ENCODE data around the gene FADD. TPM values are rescaled to one million over a fixed set of nuclear protein-coding genes. Genes with fewer than 3 reads are reported as not detected.

The FADD gene
- total and polyA plus RNA-seq, 10 donors: 11.3 to 28.8 (median 23.1) TPM

GRCh38 chr11:70174547-70175235 lies 28.4 kb upstream of the FADD start:
- no peak overlapping the region for H3K27ac ChIP-seq
- no peaks in the 10 kb centered on the region for H3K9me3 ChIP-seq
- no peaks in the 10 kb centered on the region for H3K4me1 ChIP-seq
- H3K36me3 ChIP-seq: no peaks in the 10 kb centered on the region
- intact Hi-C loops (cut with DNase I; ENCODE audit: low total_unique reads): no loop called here
- WGBS, 5 donors: 83 to 90% (median 88%) methylated on average over 15 to 17 of the region's 17 CpGs
- peaks cover 0 to 15% (median 0%) of the 10 kb centered on the region in 7 donors for H3K27me3 ChIP-seq (replicated peaks in 1 of 7)
- no peak for DNase-seq
- TF ChIP-seq CTCF (IDR thresholded peaks at IDR 0.05 in 8 of 11, conservative IDR thresholded peaks at IDR 0.05 in 3 of 11): no peak
- TF ChIP-seq POLR2AphosphoS5 (IDR thresholded peaks at IDR 0.05): no peak
- TF ChIP-seq POLR2A (IDR thresholded peaks at IDR 0.05): no peak
- H3K4me3 ChIP-seq: no peak overlapping the region

DNA sequence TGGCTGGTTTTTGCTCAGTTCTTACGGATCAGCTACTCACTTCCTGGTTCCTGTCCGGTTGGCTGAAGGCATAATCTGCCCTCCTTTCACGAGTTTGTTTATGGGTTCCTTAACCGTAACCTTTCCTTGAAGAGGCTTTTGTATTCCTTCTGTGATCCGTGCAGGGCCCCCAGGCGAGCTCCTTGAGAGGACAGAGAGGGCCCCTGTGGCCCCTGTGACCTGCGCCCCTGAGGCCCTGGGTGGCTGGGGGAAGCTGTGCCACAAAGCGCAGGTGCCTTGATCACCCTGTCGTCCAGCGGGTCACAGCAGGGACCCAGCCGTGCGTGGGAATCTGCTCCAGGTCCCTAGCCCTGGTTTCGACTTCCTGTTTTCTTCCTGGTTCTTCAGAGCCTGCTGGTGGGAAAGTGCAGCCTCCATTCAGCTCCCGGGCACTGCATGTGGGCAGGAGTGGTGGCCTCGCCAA lies 27.8 kb upstream of the FADD start:
- no peaks in the 10 kb centered on the region for H3K9me3 ChIP-seq
- no peak for DNase-seq
- TF ChIP-seq POLR2A (IDR thresholded peaks at IDR 0.05) (no peak), CTCF (IDR thresholded peaks at IDR 0.05 in 8 of 11, conservative IDR thresholded peaks at IDR 0.05 in 3 of 11) (no peak)
- WGBS, 5 donors: 71 to 79% (median 74%) methylated on average over 15 of the region's 15 CpGs
- H3K27me3 ChIP-seq (replicated peaks in 1 of 7): peaks cover 0 to 10% (median 0%) of the 10 kb centered on the region in 7 donors
- H3K36me3 ChIP-seq: no peaks in the 10 kb centered on the region
- H3K4me1 ChIP-seq: no peaks in the 10 kb centered on the region
- intact Hi-C loops (cut with DNase I; ENCODE audit: low total_unique reads): no loop called here
- H3K4me3 ChIP-seq: no peak overlapping the region
- no peak overlapping the region for H3K27ac ChIP-seq

DNA sequence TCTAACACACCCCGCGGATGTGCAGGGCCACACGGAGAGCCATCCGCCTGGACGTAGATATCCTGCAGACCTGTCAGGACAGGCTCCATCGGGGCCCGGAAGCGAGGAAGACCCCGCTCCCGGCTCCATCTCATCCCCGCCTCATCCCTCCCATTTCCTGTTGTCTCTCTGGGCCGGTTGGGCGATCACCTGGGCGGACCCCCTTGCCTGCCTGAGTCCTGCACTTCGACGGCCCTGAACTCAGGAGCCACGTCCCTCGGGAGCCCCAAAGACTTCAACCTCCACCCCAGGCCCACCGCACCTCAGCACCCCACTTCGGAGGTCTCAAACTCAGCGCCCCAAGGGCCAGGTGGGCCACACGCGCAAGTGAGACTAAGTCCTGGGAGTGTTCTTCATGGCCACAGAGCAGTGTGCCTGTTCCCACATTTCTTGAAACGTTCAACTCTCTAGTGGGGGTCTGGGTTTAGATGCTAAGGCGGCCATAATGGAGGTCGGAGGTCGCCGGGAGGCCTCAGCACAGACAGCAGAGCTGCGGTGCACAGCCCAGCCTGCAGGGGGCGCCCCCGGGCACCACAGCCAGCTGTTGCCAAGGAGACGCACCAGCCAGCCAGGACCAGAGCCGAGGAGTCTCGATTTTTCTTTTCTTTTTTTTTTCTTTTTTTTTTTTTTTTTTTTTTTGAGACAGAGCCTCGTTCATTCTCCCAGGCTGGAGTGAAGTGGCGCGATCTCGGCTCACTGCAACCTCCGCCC lies 26.0 kb upstream of the FADD start:
- Histone ChIP-seq H3K4me3 (no peak overlapping the region), H3K27me3 (replicated peaks in 1 of 7) (peaks cover 0 to 5% (median 0%) of the 10 kb centered on the region in 7 donors), H3K36me3 (no peaks in the 10 kb centered on the region), H3K27ac (no peak overlapping the region), H3K4me1 (no peaks in the 10 kb centered on the region), H3K9me3 (no peaks in the 10 kb centered on the region)
- DNase-seq: peak; percentile 82
- intact Hi-C loops (cut with DNase I; ENCODE audit: low total_unique reads): no loop called here
- TF ChIP-seq CTCF (IDR thresholded peaks at IDR 0.05 in 8 of 11, conservative IDR thresholded peaks at IDR 0.05 in 3 of 11) (peak in 9 of 11 experiments; percentile 20 to 68 (median 42)), POLR2AphosphoS5 (IDR thresholded peaks at IDR 0.05) (peak in 1 of 3 donors; percentile 8), POLR2A (IDR thresholded peaks at IDR 0.05) (no peak)
- 82 to 86% (median 85%) methylated on average over 38 to 39 of the region's 39 CpGs for whole genome bisulfite sequencing, 5 donors

GRCh38 chr11:70180906-70181305 lies 22.2 kb upstream of the FADD start:
- WGBS, 5 donors: 83 to 92% (median 90%) methylated on average over 6 to 11 of the region's 11 CpGs
- no peaks in the 10 kb centered on the region for H3K4me1 ChIP-seq
- no peak overlapping the region for H3K27ac ChIP-seq
- no peaks in the 10 kb centered on the region for H3K36me3 ChIP-seq
- peaks cover 0 to 3% (median 0%) of the 10 kb centered on the region in 8 donors for H3K9me3 ChIP-seq
- intact Hi-C loops (cut with DNase I; ENCODE audit: low total_unique reads): no loop called here
- H3K27me3 ChIP-seq (replicated peaks in 1 of 7): peaks cover 0 to 26% (median 0%) of the 10 kb centered on the region in 7 donors
- TF ChIP-seq POLR2A (IDR thresholded peaks at IDR 0.05): no peak
- no peak for TF ChIP-seq POLR2AphosphoS5 (IDR thresholded peaks at IDR 0.05)
- no peak for DNase-seq
- no peak overlapping the region for H3K4me3 ChIP-seq
